GF-D8 (cell line): Measurements from ENCODE around the gene QSOX1.

Experiments used
- DNase-seq: peaks from one replicate; lab custom pipeline; 2025; lab: John Stamatoyannopoulos, UW

The QSOX1 gene

DNA sequence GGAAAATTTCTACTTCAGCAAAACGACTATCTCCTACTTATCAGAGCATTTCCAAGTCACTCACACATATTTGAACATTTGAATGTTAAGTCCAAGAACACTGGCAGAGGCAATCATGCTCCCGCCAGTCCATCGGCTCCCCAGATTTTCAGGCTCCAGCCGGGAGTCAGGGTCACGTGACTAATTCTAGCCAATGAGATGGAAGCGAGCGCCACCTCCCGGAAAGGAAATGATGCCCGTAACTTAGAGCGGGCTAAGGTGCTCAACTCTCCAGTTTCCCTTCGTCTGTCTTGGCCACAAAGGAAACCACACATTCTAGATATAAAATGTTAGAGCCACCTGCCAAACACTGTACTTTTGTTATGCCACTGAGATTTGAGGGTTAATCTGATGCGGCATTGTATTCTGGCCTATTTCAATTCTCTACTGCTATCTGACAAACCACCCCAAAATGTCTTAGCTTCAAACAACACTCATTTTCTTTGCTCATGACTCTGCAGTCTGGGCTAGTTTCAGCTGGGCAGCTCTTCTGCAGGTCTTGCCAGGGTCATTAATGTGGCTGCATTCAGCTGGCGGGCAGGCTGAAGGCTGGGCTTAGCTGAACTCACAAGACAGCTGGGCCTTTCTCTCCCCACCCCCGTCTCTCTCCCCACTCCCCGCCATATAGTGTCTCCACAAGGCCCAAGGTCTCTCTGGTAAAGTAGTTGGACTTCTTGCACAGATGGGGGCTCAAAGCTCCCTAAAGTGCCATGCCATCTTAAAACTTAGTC lies 58.9 kb downstream of the QSOX1 start:
- peak; percentile 40 for DNase-seq

GRCh38 chr1:180215856-180216625 lies 61.4 kb downstream of the QSOX1 start:
- no peak for DNase-seq

DNA sequence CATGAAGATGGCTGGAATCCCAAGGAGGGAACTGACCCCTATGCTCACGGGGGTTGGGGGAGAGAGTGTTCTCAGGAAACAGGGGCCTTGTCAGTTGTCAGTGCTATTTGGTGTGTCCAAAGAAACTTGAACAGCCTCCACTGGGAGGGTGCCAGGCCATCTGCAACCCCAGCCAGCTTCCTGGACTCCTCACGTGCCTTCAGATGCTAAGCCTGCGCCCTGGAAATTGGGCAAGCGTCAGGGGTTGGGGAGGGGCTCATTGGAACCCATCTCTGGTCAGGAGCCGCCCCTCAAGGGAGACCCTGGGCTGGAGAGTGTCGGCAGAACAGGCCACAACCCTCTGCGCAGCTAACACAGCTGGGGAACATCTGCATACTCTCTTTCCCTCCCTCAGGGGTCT lies 62.3 kb downstream of the QSOX1 start:
- DNase-seq, result no peak

DNA sequence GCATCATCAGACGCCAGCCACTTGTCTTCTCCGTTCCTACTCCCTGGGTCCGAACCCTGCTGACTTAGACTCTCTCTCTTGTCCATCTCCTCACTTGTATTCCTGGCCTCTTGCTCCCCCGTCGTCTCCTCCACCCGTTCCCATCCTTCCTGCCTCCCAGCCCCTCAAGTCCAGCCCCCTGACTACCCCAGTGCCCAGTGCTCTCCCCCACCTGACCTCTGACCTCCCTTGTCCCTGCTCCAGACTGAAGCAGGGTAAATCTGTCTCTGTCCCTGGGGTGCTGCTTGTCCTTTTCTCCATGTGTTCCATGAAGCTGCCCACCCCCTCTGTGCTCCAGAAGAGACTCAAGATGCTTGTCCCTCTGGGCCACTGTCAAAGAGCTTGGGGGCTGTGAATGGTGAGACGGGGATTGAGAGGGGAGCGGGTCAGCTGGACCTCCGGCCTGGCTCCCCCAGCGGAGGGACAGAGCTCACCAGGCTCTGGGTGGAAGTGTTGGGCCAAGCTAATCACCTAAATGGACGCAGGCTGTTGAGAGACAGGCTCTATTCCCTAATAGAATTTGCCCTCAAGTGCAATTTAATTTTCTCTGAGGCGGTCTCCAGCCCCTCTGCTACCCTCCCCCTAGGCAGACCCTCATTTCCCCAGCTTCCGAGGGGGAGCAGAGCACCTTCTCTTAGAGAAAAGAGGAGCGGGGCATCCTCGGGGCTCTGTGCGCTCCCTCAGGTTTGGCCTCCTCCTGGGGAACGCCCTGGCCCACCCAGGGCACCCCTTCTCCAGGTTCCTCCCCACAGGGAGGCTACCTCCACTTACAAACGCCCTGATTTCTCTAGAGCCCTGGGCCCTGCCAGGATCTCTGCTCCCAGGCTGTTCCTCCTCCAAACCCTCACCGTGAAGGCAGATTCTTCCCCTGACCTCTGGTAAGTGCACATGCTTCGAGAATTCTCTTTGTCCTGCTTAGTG lies 64.4 kb downstream of the QSOX1 start:
- no peak for DNase-seq

GRCh38 chr1:180219776-180220175 lies 65.1 kb downstream of the QSOX1 start:
- DNase-seq, result no peak

- no peak for DNase-seq
Measured at GRCh38 chr1:180221462-180221861, 66.8 kb downstream of the QSOX1 start.

DNA sequence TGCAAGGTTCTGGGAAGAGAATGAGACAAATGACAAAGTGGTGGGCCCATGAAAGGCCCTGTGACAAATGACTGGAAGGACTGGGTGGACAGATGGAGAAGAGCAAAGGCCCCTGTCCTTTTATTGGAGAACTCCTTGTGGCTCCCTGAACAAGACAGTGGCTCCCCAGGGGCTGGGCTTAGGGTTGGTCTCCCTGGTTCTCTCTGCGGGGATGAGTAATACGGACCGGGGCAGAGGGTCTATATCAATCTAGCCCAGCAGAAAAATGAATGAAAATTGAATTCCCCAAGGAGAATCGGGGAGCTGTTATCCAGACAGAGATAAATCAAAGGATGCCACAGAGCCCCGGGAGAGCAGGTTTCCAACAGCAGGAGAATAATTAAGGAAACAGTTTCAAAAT lies 70.2 kb downstream of the QSOX1 start:
- no peak for DNase-seq

DNA sequence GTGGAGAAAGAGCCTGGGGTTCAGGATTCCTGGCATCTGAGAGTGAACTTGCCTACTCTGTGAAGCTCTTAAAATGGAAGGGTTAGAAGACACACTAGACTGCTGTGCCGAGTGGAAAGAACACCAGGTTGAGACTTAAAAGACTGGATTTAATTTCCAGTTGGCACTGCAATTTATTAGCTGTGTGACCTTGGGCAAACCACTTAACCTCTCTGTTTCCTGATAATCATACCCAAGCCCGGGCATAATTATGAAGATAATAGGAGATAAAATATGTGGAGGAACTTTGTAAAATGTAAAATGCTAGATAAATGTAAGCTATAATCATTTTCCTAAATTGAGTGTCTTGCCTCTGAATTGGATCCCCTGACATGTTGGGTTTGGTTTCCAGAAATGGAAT lies 70.7 kb downstream of the QSOX1 start:
- no peak for DNase-seq

- DNase-seq, result no peak
Measured at GRCh38 chr1:180227861-180228647, 73.4 kb downstream of the QSOX1 start.

- no peak for DNase-seq
Measured at GRCh38 chr1:180228648-180229482, 74.2 kb downstream of the QSOX1 start.

DNA sequence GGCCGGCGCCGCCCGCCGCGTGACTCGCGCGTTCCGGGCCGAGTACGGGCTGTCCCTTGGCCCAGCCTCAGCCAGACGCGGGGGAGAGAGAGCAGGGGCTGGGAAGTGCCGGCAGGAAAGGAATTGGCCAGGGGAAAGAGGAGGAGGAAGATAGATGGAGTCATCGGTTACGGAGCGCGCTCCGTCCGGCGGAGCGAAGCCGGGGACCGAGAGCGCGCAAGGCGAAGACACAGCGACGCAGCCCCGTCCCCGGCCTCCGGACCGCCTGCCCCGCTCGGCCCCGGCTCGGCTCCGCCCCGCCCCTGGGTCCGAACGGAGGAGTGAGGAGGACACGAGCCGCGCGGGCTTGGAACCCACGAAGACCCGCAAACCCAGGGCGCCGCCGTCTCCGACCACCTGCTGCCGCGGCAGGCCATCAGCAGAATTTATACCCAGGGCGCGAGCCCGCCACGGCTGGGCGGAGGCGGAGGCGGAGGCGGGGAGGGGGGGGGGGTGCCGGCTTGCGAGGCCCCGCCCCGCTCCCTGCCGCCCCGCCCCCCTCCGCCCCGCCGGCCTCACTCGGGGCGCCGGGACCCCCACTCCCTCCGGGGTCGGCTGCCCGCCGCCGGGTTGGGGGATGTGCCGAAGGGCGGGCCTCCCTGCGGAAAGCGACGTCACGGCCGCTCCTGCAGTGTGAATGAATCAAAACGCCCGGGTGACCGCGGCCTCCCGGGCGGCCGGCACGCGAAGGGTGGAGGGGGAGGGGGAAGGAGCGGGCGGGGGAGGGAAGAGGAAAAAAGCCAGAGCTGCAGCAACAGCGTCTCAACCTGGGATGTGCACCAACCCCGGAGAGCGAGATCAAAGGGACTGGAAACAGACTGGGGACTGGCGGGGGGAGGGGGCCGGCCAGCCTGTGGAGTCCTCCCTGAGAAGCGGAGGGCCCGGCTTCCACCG lies 75.1 kb downstream of the QSOX1 start, which contains the start of gene LHX4:
Gene LHX4, plus strand, starts transcription at position 782 of the 933 bp plus-strand sequence. CDS start 266 bp downstream, outside the sequence.
- peak; percentile 16 for DNase-seq

DNA sequence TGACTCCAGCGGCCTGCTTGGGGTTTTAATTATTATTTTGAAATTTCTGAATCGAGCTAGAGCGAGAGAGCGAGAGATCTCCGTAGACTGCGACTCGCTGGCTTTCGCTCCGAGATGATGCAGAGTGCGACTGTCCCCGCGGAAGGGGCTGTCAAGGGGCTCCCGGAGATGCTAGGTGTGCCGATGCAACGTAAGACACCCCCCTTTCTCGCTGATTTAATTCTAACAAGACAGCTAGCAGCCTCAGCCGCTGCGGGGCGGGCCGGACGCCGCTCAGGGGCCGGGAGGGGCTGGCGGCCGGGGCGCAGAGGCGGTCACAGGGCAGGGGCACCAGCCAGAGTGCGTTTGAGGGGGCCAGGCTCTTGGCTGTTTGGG lies 75.7 kb downstream of the QSOX1 start:
- DNase-seq, result no peak

GRCh38 chr1:180230791-180231505 lies 76.3 kb downstream of the QSOX1 start:
- no peak for DNase-seq

- DNase-seq, result peak; percentile 34
Measured at GRCh38 chr1:180231506-180231921, 76.8 kb downstream of the QSOX1 start.

DNA sequence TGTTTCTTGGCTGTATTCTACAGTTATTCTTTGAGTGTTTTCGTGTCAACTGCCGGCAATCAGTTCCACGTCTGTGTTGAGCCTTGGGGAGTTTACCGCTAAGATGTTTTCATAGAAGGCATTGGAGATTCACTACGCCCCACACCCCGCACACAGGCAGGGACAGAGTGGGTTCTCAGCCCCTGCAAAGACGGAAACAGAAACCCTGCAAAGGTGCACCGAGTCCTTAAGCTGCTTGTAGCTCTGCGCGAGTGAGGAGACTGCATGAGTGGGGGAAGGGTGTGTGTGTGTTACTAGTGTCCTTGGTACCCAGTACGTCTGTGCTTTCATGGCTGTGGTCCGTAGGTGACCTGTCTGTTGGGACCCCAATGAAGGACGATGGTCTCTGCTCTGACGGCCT lies 77.3 kb downstream of the QSOX1 start:
- no peak for DNase-seq

DNA sequence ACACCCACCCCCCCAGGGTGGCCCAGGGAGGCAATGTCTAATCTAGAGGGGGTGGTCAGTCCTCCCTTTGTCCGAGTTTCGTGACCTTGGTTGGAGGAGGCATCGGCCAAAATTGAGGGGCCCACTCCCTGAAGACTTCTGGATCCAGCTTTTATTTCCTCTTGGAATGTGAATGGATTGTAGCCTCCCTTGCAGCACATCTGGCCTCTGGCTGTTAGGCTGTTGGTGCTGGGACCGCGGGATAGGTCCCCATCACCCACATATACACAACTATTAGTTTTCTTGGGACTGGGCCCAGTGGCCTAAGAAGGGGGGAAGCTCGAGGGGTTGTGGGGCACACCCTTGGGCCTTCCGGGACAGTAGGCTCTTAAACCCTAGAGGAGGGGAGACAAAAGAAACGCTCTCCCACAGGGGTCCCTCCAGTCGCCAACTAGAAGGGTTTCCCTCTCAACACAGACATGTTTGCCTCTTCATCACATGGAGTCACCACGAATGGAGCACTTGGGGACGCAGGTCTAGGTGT lies 77.9 kb downstream of the QSOX1 start:
- DNase-seq, result no peak

DNA sequence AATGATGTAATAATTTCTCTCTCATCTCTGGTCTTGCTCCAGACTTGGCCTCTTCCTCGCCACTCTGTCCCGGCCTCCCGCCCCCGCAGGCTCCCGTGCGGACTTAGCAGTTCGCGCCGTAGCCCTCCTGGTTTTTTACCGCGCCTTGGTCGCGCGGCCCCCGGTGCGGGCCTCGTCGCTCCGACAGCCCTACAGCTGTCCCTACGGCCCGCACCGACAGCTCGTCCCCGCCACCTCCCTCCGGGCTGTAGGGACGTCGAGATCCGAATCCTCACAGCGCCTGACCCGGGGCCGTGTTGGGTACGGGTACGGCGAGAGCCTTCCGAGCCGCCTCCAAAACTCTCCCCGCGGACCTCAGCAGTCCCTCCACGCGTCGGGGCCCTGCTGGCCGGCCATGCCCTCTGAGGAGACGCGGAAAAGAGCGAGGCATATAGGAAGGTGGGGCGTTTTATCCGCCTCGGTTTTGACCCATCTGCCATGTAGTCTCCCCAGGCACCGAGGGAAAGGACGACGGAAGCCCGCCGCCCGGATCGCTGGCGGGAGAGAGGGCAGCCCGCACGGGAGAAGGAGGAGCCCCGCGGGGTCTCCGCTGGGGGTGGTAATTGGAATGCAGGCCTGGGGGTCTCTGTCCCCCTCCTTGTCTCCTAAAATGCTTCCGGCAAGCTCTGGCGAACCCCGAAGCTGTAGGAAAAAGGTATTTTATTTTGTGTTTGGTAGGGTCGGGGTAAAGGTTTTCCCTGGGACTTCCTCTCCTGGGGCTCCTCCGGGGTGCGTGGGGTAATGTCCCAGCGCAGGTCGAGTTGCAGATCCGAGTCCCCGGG lies 78.7 kb downstream of the QSOX1 start:
- no peak for DNase-seq
